Activated T-helper 1 cell treated with anti-CD3 and anti-CD28 coated beads, Interleukin-2, amount 50 U/mL, for 16 hours (primary cell): ENCODE results near the gene UPF1.

Source experiments
- DNase-seq, 2 donors: peaks; one replicate each; pipeline ENCODE4 v3.0.0-alpha.2; 2020; ENCODE audit warnings: low read depth in 1 of 2, low spot score in 1 of 2

The UPF1 gene

GRCh38 chr19:18831524-18832305 is at the start of gene UPF1:
Gene UPF1, plus strand, starts transcription at chr19:18831959. Its CDS starts 251 bp downstream, at chr19:18832210.
- DNase-seq: peak; percentile 93

GRCh38 chr19:18782559-18783225 is 49.1 kb upstream of the UPF1 start:
- DNase-seq: no peak

GRCh38 chr19:18783958-18784785 is 47.6 kb upstream of the UPF1 start:
- DNase-seq: no peak

- DNase-seq: no peak
Observed at GRCh38 chr19:18784786-18785120, 47.0 kb upstream of the UPF1 start.

- peak; percentile 20 to 30 for DNase-seq
Observed at GRCh38 chr19:18785179-18786124, 46.3 kb upstream of the UPF1 start.

- no peak for DNase-seq
Observed at GRCh38 chr19:18788529-18789421, 43.0 kb upstream of the UPF1 start.

GRCh38 chr19:18789422-18789869 is 42.3 kb upstream of the UPF1 start:
- no peak for DNase-seq

GRCh38 chr19:18789883-18790565 is 41.7 kb upstream of the UPF1 start:
- DNase-seq: no peak

- DNase-seq: no peak
Observed at GRCh38 chr19:18790566-18791314, 41.0 kb upstream of the UPF1 start, which contains the start of gene COMP. Gene COMP, minus strand, starts transcription at chr19:18791305. Its CDS starts 36 bp downstream, at chr19:18791269.

- no peak for DNase-seq
Observed at GRCh38 chr19:18791315-18791678, 40.5 kb upstream of the UPF1 start.

GRCh38 chr19:18792661-18793060 is 39.1 kb upstream of the UPF1 start:
- DNase-seq: no peak

GRCh38 chr19:18793144-18794028 is 38.4 kb upstream of the UPF1 start:
- DNase-seq: no peak

- DNase-seq: no peak
Observed at GRCh38 chr19:18794029-18794313, 37.8 kb upstream of the UPF1 start.

GRCh38 chr19:18794692-18795091 is 37.1 kb upstream of the UPF1 start:
- no peak for DNase-seq

- no peak for DNase-seq
Observed at GRCh38 chr19:18795540-18795939, 36.2 kb upstream of the UPF1 start.

GRCh38 chr19:18796239-18796638 is 35.5 kb upstream of the UPF1 start:
- no peak for DNase-seq
